ENCODE results near the gene USP12. TPM values are rescaled to one million over a fixed set of nuclear protein-coding genes. Genes with fewer than 3 reads are reported as not detected.
A peak's percentile ranks its signal among the peaks of the same experiment; 100 is the strongest.

The USP12 gene
- polyA plus RNA-seq, 3 donors: 12.8 to 23.4 (median 14.5) TPM

- Mint-ChIP-seq H3K9me3 (no peaks in the 10 kb centered on the region), H3K36me3 (no peaks in the 10 kb centered on the region), H3K4me1 (no peaks in the 10 kb centered on the region), H3K27ac (peak overlapping the region in 1 of 7 donors; percentile 86), H3K27me3 (ENCODE audit: low read depth in 3 of 3) (peaks cover 2 to 4% (median 3%) of the 10 kb centered on the region in 3 donors), H3K4me3 (no peak overlapping the region)
- H3K27me3 ChIP-seq (ENCODE audit: control insufficient read depth in 2 of 2, insufficient read depth in 2 of 2, low read length in 2 of 2): no peaks in the 10 kb centered on the region
- H3K9me3 ChIP-seq (replicated peaks in 1 of 2; ENCODE audit: control insufficient read depth in 1 of 2, insufficient read depth in 1 of 2, low read length in 2 of 2): no peaks in the 10 kb centered on the region
- H4K20me1 ChIP-seq (ENCODE audit: insufficient read depth, low read length): no peaks in the 10 kb centered on the region
- no peaks in the 10 kb centered on the region for H3K4me1 ChIP-seq (ENCODE audit: control insufficient read depth in 1 of 2, insufficient read depth in 2 of 2, low read length in 2 of 2)
- no peak overlapping the region for H3K9ac ChIP-seq (ENCODE audit: insufficient read depth, low read length, poor library complexity, severe bottlenecking)
- TF ChIP-seq CTCF (IDR thresholded peaks at IDR 0.05): no peak
- intact Hi-C loops (cut with micrococcal nuclease): no loop called here
- DNase-seq: no peak
- no peak overlapping the region for H3K4me3 ChIP-seq (replicated peaks in 1 of 3; ENCODE audit: low read depth in 2 of 3, low read length in 3 of 3)
- no peak overlapping the region for H3K27ac ChIP-seq (ENCODE audit: low read depth in 1 of 2, low read length in 2 of 2)
- H2AFZ ChIP-seq (ENCODE audit: insufficient read depth, low read depth, low read length, poor library complexity, severe bottlenecking): no peak overlapping the region
- no peaks in the 10 kb centered on the region for H3K36me3 ChIP-seq (replicated peaks in 1 of 2; ENCODE audit: control insufficient read depth in 1 of 2, insufficient read depth in 2 of 2, low read length in 2 of 2)
- H3K4me2 ChIP-seq (replicated peaks; ENCODE audit: extremely low read depth, low read length, poor library complexity, severe bottlenecking): no peak overlapping the region
- no peaks in the 10 kb centered on the region for H3K79me2 ChIP-seq (ENCODE audit: insufficient read depth, low read length)
These were observed 17.6 kb upstream of the USP12 start for GRCh38 chr13:27189192-27189591.

GRCh38 chr13:27188239-27188638 lies 16.6 kb upstream of the USP12 start:
- no peaks in the 10 kb centered on the region for H3K27me3 ChIP-seq (ENCODE audit: control insufficient read depth in 2 of 2, insufficient read depth in 2 of 2, low read length in 2 of 2)
- H3K27ac ChIP-seq (ENCODE audit: low read depth in 1 of 2, low read length in 2 of 2): no peak overlapping the region
- H3K36me3 ChIP-seq (replicated peaks in 1 of 2; ENCODE audit: control insufficient read depth in 1 of 2, insufficient read depth in 2 of 2, low read length in 2 of 2): no peaks in the 10 kb centered on the region
- no peaks in the 10 kb centered on the region for H3K9me3 ChIP-seq (replicated peaks in 1 of 2; ENCODE audit: control insufficient read depth in 1 of 2, insufficient read depth in 1 of 2, low read length in 2 of 2)
- peaks cover 2% of the 10 kb centered on the region for H3K4me1 Mint-ChIP-seq
- no peak overlapping the region for H2AFZ ChIP-seq (ENCODE audit: insufficient read depth, low read depth, low read length, poor library complexity, severe bottlenecking)
- H3K4me2 ChIP-seq (replicated peaks; ENCODE audit: extremely low read depth, low read length, poor library complexity, severe bottlenecking): no peak overlapping the region
- DNase-seq: no peak
- H3K9ac ChIP-seq (ENCODE audit: insufficient read depth, low read length, poor library complexity, severe bottlenecking): no peak overlapping the region
- no peaks in the 10 kb centered on the region for H4K20me1 ChIP-seq (ENCODE audit: insufficient read depth, low read length)
- H3K4me3 Mint-ChIP-seq: no peak overlapping the region
- H3K79me2 ChIP-seq (ENCODE audit: insufficient read depth, low read length): no peaks in the 10 kb centered on the region
- no peaks in the 10 kb centered on the region for H3K9me3 Mint-ChIP-seq
- no peaks in the 10 kb centered on the region for H3K4me1 ChIP-seq (ENCODE audit: control insufficient read depth in 1 of 2, insufficient read depth in 2 of 2, low read length in 2 of 2)
- H3K36me3 Mint-ChIP-seq: no peaks in the 10 kb centered on the region
- 94% methylated on average over 2 of the region's 4 CpGs for WGBS (ENCODE audit: insufficient coverage)
- H3K27ac Mint-ChIP-seq: no peak overlapping the region
- no peak overlapping the region for H3K4me3 ChIP-seq (replicated peaks in 1 of 3; ENCODE audit: low read depth in 2 of 3, low read length in 3 of 3)
- TF ChIP-seq CTCF (IDR thresholded peaks at IDR 0.05): no peak
- peaks cover 3 to 5% (median 4%) of the 10 kb centered on the region in 3 donors for H3K27me3 Mint-ChIP-seq (ENCODE audit: low read depth in 3 of 3)
- intact Hi-C loops (cut with micrococcal nuclease): no loop called here

All from CD14-positive monocyte (primary cell).